SH-SY5Y (cell line): ENCODE data around the gene COL25A1.

Source experiments
- GATA2 ChIP-seq: IDR thresholded peaks from 2 replicates; pipeline ENCODE4 v1.6.1; 2011; ENCODE audit warnings: mild to moderate bottlenecking, low read depth, low read length
- GATA3 ChIP-seq: IDR thresholded peaks from 2 replicates; pipeline ENCODE4 v1.6.1; 2011; ENCODE audit warnings: low read depth, mild to moderate bottlenecking, low read length, moderate library complexity

- TF ChIP-seq GATA2 (no peak), GATA3 (no peak)
These were observed 16.7 kb upstream of the COL25A1 start for GRCh38 chr4:109319156-109319555.
